ENCODE data around the gene PPP2R2D.
"Not testable (repeated sequence)": the region's sequence is repeated elsewhere in the genome, so short reads cannot be mapped to it uniquely, and the experiment has no call there.

The PPP2R2D gene

GRCh38 chr10:131908151-131908550 is 7.3 kb downstream of the PPP2R2D start:
- DNase-seq (ENCODE audit: low spot score) = no peak

DNA sequence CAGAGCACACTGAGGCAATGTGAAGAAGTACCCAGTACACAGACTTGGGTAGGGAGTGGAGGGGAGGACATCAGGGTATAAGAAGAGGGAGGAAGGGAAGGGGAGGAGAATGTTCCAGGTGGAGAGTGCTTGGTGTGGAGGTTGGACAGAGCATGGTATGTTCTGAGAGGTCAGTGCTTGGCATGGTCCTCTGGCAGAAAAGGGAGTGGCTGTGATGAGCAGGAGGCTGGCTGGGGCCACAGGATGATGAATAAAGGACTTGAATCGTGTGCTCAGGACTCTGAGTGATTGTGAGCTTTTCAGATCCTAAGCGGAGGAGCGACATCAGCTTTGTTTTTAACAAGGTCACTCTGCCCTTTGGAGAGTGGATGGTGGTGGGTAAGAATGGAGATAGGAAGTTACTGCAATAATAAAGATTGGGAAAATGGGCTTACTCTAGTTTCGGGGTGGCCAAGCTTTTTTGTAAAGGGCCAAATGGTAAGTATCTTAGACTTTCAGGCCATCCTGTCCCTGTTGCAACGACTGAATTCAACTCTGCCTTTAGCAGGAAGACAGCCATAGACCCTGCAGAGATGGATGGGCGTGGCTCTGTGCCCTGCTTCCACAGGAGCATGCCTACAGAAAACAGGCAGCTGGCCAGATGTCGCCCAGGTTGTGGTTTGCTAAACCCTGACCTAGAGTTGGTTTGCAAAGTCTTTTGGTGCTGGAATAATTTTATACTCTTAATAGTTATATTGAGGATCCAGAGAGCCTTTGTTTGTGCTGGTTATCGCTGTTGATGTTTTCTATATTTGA is 8.4 kb downstream of the PPP2R2D start:
- DNase-seq (ENCODE audit: low spot score) = no peak

- DNase-seq (ENCODE audit: low spot score) = no peak
These were observed 9.1 kb downstream of the PPP2R2D start for GRCh38 chr10:131909929-131910328.

- DNase-seq (ENCODE audit: low spot score) = no peak
These were observed 10.0 kb downstream of the PPP2R2D start for GRCh38 chr10:131910663-131911314.

- no peak for DNase-seq (ENCODE audit: low spot score)
These were observed 10.6 kb downstream of the PPP2R2D start for GRCh38 chr10:131911451-131911850.

DNA sequence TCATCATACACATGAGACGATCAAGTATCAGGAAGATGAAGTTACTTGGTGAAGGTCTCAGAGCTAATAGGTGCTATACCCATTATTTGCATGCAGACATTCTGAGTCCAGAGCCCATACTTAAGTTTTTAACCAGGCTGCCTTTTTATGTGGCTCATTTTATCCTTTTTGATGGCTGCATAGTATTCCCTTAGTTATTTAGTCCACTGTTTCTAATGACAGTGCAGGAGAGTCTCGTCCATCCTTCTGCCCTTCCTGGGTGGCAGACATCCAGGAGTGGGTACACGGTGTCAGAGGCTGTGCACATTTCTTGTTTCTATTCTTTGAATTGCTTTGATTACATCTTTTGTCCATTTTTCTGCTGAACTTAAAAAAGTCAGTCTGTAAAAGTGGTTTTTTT is 11.8 kb downstream of the PPP2R2D start:
- DNase-seq (ENCODE audit: low spot score) = no peak

DNA sequence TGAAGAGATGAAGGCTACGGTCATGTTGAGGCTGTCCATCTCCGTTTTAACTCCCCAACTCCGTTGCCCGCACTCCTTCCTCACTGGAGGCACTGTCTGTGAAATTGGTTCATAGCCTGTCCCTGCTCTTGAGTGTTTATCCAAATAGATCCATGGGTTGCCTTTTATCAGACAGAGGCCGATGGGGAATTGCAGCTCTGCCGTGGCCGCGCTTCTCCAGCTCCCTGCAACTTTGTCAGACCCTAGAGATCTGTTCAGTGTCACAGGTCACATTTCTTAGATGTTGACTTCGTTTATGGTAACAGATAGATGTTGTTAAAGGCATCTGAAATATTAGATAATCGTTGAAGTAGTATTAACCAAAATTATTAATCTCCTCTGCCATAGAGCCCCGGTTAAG is 14.7 kb downstream of the PPP2R2D start:
- no peak for DNase-seq (ENCODE audit: low spot score)

DNA sequence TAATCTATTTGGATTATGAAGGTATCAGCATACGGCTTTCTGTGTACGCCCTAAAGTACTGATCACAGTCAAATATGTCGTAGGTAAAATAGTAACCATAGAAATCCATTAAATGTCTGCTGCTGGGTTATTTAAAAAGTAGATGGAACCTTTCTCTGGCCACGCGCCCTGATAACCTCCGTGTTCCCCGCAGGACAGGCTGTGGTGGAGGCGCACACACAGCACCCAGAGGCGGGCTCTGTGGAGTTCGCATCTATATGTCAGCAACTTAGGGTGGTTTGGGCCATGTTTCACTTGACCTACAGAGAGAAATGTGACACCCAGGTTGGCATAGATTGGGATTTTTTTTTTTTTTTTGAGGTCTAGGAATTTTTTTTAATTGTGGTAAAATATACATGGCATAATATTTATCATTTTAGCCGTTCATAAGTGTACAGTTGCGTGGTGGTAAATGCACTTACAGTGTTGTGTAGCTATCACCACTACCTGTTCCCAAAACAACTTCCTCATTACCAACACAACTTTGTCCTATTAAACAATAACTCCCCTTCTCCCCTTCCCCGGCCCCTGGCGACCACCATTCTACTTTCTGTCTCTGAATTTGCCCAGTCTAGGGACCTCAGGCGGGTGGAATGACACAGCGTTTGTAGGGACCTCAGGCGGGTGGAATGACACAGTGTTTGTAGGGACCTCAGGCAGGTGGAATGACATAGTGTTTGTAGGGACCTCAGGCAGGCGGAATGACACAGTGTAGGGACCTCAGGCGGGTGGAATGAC is 15.4 kb downstream of the PPP2R2D start:
- DNase-seq (ENCODE audit: low spot score) = no peak

- not testable (repeated sequence) for DNase-seq (ENCODE audit: low spot score)
These were observed 16.0 kb downstream of the PPP2R2D start for GRCh38 chr10:131916767-131917160.

DNA sequence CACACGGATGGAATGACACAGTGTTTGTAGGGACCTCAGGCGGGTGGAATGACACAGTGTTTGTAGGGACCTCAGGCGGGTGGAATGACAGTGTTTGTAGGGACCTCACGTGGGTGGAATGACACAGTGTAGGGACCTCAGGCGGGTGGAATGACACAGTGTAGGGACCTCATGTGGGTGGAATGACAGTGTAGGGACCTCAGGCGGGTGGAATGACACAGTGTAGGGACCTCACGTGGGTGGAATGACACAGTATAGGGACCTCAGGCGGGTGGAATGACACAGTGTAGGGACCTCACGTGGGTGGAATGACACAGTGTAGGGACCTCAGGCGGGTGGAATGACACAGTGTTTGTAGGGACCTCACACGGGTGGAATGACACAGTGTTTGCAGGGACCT is 16.7 kb downstream of the PPP2R2D start:
- not testable (repeated sequence) for DNase-seq (ENCODE audit: low spot score)

- DNase-seq (ENCODE audit: low spot score) = not testable (repeated sequence)
These were observed 18.7 kb downstream of the PPP2R2D start for GRCh38 chr10:131919461-131919860.

- DNase-seq (ENCODE audit: low spot score) = no peak
These were observed 19.3 kb downstream of the PPP2R2D start for GRCh38 chr10:131920151-131920550.

GRCh38 chr10:131920693-131921092 is 19.9 kb downstream of the PPP2R2D start:
- DNase-seq (ENCODE audit: low spot score) = no peak

- DNase-seq (ENCODE audit: low spot score) = no peak
These were observed 20.4 kb downstream of the PPP2R2D start for GRCh38 chr10:131921184-131921583.

GRCh38 chr10:131923038-131923756 is 22.4 kb downstream of the PPP2R2D start:
- DNase-seq (ENCODE audit: low spot score) = no peak

DNA sequence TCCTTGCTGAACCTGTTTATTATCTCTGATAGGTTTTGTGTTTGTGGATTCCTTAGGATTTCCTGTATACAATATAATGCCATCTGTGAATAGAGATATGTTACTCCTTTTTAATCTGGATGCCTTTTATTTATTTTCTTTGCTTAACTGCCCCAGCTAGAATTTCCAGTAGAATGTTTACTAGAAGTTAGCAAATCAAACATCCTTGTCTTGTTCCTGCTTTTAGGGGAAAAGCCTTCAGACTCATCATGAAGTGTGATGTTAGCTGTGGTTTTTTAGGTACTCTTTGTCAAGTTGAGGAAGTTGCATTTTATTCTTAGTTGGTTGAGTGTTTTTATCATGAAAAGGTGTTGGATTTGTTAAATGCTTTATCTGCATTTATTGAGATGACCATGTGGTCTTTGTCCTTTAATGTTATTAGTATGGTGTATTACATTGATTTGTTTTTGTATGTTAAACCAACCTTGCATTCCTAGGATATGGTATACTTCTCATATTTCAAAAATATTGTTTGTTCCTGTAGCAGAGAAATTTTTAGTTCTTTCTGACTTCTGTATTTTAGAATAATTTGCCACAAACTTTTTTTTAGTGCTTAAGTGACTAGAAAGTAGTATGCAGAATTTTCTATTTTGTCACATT is 24.3 kb downstream of the PPP2R2D start:
- no peak for DNase-seq (ENCODE audit: low spot score)

DNA sequence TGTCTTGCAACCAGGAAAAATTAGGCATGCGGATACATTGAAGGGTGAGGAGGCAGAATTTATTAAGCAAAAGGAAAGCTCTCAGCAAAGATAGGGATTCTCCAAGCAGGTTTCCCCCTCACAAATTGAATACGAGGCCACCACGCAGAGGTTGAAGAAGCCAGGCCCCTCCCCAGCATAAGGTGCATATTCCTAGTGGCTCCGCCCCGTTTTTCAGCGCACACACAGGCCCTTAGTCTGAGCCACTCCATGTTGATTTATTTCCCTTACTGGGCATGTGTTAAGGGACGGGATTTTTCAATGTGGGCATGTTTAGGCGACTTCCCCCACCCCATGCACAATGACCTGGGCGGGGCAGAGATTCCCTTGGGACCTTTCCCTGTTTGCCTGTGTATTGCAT is 24.9 kb downstream of the PPP2R2D start:
- no peak for DNase-seq (ENCODE audit: low spot score)

DNA sequence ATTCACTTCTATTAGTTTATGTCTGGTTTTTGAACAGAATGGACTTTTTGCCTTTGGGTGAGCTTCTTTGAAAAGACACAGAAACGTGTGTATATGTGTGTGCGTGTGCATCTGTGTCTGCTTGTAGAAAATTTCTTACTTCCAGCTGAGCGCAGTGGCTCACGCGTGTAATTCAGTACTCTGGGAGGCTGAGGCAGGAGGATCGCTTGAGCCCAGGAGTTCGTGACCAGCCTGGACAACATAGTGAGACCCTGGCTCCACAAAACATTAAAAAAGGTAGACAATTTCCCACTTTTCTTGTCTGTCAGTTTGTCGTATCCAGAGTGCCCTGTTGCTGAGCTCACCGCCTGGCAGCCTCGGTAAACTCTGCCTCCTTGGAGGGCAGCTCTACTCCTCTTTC is 25.4 kb downstream of the PPP2R2D start:
- DNase-seq (ENCODE audit: low spot score) = no peak

DNA sequence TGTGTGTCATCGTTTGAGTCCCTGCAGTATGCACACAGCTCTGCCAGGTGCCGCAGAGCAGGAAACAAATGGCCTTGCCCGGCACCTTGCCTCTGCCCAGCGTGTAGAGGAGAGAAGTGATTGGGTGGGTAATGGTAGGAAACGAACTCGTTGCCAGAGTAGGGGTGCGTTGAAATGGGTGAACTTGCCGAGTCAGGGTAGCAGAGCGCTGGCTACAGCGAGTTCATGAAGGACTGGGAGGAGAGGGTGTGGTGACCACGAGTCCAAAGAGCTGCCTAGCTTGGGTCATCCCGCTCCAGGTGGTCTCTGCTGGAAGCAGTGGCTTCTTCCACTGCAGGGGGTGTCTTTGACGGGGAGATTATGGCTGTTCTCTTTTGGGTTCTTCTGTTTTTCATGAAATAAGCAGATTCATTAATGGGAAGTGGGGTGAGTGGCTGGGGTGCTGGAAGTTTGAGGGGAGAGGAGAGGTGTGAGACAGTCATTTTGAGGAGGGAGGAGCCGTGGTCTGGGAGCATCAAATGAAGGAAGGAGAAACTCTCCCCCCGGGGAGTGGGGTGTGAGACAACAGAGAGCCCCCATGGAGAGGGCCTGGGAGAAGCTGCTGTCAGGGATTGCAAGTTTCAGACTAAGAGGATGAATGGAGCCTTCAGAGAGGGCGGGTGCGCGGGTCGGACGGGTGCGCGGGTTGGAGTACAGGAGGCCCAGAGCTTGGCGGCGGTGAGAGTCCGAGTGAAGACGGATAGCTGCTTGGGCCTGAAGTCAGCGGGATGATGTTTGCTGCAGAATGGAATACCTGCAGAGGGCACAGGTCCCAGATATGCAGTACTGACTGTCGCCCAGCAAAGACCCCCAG is 26.2 kb downstream of the PPP2R2D start:
- no peak for DNase-seq (ENCODE audit: low spot score)

DNA sequence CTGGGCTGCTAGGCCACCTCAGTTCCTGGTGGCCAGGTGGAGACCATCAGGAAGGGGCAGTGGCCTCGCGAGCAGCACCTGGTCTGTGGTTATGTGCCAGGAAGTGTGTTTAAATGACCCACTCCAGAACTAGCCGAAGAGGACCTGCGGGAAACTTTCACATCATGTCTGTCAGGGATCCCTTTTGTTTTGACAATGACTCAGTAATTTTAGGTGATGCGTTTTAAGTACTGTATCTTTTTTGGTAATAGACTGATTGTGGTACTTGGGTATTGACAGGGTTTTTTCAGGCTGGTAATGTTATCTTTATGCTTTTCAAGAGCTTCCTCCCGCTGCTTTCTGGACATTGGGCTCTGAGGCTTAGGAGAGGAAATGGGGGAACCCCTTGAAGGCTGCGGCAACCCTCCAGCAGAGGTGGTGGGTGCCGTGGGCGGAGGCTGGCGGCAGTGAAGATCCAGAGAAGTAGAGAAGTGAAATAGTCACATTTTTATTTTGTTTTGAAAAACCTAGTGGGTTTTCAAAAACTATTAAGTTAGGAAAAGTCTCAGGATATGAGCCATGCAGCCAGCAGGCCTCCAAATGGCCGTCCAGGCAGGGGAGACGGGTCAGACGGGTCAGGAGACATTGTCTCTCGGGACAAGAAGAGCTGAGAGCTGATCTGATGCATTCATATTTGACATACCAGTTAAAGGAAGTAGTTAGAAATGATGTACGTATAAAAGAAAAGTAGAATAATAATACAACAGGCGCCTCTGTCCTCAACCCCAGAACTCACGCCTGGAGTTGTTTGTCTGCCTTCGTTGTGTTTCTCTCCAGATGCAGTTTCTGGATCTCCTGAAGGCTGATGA is 27.7 kb downstream of the PPP2R2D start:
- no peak for DNase-seq (ENCODE audit: low spot score)
